HG02885 (cell line): ENCODE data around the gene TMCO2.

Source experiments
- ATAC-seq: cut with Tn5 transposase; IDR thresholded peaks from one replicate; pipeline ENCODE4 v1.9.1; 2021; ENCODE audit warnings: mild to moderate bottlenecking; ENCODE audit not compliant: unreplicated experiment, poor library complexity

TMCO2 gene

DNA sequence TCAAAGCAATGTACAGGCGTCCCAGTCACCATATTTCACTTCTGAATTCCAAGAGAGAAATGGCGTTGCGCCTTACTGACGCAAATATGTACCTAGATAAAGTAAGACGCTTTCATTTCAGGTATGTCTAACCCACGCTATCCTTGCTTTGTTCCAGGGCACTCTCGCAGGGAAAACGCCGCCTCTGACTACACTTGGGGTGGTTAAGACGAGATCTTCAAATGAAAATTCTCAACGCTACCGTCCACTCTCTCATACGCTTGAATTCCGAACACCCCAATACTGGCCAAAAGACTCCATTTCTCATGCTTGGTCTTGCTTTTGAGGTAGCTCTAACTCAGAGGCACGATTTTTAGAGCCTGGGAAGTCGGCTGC, 9.6 kb downstream of the TMCO2 start:
- no peak for ATAC-seq

DNA sequence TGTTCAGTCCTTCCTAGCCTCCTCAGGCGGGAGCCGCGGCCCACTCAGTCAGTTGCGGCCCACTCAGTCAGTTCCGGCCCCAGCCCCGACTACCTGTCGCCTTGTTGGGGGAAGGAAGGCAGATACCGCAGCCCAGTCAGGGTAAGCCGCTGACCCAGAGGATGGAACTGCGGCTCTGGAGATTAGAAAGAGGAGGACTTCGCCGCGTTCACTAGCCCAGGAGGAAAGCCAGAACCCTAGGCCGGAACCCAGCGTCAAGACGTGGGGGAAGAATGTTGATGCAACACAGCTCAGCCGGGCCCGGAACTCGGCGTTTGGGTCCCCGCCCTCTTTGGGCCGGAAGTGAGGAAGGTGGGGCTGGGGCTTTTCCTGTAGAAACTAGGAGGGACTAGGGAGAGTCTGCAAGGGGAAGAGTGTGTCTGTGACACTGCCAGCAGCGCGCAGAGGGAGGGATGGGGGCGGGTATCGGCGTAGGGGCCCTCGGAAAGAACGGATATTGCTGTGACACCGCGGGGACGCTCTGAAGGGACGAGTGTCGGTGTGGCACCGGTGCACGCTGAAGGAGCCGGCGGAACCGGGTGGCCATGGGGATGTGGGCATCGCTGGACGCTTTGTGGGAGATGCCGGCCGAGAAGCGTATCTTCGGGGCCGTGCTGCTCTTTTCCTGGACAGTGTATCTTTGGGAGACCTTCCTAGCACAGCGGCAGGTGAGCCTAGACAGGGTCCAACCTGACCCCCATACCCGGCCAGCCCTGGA, 10.1 kb downstream of the TMCO2 start, which contains the start of gene ZMPSTE24:
TSS of gene ZMPSTE24 (plus strand) at position 549 of the 757 bp plus-strand sequence. CDS start at position 585, 36 bp downstream.
- ATAC-seq, result peak; percentile 93

DNA sequence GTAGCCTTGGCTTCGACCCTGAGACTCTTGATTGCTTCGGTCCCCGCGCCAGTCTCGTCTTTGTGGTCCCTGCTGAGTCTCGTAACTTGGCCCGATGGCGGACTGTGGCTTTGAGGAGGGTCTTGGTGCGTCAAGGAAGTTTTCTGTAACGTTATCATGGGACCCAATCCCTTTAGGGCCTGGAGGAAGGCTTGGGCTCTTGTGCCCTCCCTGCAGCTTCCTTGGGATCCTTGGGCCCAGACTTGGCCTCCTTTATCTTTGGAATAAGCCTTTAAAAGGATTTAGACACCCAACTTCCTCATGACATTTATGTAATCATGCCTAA, 10.7 kb downstream of the TMCO2 start:
- ATAC-seq, result no peak

DNA sequence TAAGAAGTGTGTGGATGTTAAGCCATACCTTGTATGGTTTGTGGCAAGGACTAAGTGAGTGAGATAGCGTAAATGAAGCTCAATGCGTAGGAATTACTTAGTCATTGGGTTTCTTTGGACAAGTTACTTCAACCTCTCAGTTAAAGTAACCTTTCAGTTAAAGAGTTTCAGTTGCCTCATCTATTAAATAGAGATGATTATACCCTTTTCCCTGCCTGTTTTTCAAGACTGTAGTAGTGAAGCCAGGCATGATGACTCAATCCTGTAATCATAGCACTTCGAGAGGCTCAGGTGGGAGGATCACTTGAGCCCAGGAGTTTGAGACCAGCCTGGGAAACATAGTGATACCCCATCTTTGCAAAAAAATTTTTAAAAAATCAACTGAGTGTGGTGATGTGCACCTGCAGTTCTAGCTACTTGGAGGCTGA, 16.6 kb downstream of the TMCO2 start:
- ATAC-seq, result no peak

DNA sequence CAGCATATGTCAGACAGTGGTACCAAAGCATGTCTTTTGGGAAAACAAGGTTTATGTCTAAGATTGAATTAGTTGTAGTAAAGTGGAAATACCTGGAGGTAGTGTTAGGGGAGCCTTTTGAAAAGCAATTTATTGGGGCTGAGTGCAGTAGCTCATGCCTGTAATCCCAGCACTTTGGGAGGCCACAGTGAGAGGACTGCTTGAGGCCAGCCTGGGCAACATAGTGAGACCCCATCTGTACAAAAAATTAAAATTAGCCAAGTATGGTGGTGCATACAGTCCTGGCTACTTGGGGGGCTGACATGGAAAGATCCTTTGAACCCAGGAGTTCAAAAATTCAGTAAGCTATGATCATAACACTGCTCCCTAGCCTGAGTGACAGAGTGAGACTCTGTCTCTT, 17.6 kb downstream of the TMCO2 start:
- ATAC-seq, result no peak

DNA sequence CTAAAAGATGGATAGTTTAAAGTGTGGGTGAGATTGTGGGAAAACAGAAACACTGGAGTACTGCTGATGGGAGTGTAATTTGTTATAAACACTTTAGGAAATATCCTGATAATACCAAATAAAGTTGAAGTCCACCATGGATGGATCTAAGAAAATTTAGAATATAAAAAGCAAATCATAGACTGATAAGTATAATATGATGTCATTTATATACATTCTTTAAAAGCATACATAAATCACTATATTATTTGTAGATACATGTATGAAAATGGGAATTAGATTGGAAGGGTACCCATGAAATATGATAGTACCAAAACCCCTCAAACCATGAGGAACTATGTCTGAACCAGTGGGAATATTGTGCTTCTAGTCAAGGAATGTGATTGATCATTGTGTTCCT, 18.2 kb downstream of the TMCO2 start:
- ATAC-seq, result no peak

DNA sequence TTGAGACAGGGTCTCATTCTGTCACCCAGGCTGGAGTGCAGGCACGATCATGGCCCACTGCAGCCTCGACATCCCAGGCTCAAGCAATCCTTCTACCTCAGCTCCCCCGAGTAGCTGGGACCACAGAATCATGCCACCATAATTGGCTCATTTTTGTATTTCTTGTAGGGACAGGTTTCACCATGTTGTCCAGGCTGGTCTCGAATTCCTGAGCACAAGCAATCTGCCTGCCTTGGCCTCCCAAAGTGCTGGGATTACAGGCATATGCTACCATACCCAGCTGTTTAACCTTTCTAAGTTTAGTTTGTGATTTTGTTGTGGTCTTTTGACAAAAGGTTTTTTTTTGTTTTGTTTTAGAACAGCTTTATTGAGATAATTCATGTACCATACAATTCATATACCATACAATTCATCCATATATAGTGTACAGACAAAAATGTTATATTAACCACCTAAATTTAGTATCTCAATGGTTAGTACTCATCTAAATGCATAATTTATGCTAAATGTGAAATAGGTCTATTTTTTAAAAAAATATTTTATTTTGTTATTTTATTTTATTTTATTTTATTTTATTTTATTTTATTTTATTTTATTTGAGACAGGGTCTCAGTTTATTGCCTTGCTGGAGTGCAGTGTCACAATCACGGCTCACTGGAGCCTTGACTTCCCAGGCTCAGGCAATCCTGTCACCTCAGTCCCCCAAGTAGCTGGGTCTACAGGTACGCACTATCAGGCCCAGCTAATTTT, 19.2 kb downstream of the TMCO2 start:
- ATAC-seq, result no peak

DNA sequence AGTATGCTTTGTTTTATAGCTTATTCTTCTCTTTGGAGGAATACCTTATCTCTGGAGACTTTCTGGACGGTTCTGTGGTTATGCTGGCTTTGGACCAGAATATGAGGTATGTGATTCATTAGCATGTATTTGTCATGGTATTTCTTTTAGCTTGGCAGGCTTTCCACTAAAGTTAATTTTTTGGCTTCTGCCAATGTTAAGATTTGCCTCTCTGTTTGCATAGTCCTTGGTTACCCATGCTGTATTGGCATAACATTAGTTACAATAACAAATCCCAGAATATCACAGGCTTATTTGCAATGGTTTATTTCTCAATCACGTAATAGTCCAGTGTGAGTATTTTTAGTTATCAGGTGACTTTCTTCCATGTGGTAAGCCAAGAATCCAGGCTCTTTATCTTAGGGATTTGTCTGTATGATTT, 20.0 kb downstream of the TMCO2 start:
- ATAC-seq, result no peak

DNA sequence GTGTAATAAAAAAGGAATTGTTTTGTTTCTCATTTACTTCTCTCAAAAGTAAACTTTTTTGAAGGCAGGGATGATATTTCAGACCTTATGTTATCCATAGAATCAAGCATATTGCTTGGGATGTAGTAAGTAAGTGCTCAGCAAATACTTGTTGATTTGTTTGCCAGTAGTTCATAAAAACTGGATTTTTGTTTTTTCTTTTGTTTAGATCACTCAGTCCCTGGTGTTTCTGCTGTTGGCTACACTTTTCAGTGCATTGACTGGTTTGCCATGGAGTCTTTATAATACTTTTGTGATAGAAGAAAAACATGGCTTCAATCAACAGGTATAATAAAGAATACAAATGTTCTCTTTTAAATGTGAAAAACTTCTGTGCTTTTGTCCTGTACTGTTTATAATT, 20.5 kb downstream of the TMCO2 start:
- no peak for ATAC-seq

DNA sequence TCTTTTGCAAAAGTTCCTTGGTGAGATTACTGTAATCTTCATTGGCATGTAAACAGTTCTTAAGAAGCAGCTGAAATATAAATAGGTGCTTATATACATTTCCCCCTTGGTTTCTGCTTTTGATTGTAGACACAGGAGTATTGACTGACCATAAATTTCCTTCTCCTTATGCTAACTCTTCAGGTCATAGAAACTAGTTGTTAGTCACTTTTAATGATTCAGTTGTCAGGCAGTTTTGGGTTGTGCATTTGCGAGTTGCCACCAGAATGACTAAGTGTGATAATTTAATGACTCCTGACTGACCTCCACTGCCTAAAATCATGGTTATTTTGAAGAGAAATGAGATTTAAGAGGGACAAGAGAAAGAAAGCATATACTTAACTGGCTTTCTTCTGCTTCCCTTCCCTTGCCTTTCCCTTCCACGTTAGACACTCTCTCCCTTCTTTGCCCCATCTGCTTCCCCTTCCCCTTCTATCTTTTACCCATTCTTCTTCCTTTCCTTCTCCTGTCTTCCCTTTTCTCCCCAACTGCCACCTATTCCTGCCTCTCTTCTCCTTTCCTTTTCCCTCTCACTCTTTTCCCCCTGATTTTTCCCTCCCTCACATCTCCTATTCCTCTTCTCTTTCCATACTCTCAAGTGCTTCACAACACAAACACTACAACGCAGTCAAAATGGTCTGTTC, 22.6 kb downstream of the TMCO2 start:
- ATAC-seq, result no peak

DNA sequence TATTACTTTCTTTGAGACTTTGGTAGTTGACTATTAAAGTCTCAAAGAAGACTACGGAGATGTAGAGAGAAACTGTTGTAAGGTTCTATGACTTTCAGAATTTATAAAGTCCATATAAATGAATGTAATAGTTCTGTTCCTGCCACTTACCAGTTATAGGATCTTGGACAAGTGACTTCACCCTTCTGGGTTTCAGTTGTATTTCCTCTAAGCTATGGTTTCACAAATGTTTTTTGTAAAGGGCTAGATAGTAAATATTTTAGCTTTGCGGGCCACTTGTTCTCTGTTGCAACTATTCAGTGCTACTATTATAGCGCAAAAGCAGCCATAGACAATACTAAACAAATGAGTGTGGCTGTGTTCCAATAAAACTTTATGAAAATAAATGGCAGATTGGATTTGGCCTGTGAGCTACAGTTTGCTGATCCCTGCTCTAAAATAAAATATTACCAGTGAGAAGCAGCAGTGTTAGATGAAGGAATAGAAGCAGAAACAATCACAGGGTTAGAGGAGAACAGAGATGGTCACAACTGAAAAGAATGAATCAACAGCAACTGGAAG, 25.0 kb downstream of the TMCO2 start:
- no peak for ATAC-seq

DNA sequence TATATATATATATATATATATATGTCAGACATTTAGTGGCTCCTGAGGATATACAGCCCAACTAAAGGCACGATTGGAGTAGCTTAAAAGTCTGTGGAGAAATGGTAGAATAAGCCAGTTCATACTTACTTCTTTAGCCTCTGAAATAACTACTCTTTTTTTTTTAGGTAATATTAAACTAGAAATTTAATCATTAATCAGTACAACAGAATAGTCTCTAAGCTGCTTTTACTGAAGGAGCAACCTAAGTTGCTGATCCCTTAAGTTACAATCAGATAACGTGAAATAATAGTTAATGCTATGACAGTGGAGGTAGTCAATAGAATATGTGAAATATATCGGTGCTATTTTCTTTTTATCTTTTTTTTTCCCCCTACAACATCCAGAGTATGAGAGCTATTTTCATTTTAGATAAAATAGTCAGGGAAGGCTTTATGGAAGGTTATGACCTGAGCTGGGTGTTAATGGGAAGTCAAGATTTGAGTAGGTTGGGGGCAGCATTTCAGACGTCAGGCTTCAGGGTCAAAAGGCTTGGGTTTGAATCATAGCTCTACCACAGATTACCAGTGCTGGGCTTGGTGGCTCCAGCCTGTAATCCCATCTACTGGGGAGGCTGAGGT, 25.9 kb downstream of the TMCO2 start:
- ATAC-seq, result no peak

DNA sequence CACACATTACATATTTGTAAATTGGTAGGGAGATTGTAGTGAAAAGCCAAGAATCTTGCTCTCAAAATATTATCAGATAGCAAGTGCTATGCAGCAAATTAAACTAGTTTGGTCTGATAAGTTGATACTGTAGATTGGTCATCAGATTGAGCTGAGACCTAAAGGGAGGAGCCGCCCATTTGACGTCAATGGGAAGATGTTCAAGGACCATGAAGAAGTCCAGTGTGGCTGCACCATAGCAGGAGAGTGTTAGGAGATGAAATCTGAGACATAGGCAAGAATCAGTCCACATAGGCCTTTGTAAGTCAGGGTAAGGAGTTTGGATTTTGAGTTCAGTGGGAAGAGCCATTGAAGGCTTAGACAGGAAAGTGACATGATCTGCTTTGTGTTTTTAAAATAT, 26.6 kb downstream of the TMCO2 start:
- ATAC-seq, result no peak

DNA sequence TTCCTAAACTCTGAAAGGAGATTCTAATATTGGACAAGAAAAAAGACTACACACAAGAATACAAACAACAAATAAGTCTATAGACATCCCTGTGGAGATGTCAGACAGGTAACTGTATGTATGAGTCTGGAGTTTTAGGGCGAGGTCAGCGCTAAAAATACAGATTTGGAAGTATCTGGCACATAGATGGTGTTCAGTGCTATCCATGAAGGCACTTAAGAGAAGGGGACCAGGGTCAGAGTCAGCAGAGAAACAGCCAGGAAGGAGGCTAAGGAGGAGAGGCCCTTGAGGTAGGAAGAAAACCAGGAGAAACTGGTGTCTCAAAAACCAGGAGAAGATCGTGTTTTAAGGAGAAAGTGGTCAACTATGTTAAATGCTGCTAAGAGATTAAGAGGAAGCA, 28.4 kb downstream of the TMCO2 start:
- no peak for ATAC-seq

DNA sequence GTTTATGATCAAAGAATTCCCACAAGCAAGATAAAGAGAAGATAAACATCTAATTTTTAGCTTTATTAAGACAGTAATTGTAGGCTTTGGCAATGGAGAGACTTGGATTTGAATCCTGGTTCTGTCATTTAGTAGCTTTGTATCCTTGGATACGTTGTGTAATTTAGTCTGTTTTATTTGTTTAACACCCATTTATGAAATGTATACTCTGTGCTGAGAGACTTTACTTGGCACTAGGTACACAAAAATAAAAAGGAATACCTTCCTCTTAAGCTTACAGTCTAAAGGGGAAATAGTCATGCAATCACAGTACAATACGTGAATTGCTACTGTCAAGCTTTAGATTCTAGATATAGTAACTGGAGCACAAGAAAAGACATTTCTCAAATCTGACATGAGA, 34.1 kb downstream of the TMCO2 start:
- ATAC-seq, result no peak

DNA sequence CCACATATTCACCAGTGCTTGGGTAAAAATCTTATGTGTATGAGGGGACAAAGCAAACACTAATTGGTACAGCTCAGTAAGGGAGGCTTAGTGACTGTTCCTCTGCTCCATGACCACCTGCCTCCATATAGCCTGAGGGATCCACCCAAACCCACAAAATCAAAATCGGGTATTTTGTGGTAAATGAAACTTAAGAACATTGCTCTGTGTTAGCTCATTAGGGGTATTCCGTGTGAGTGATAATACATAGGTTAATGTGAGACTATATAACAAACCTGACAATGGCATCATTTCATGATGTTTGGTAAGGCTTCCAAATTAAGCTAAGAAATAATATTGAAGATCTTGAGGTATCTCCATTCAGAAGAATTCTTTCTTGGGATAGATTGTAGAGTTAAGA, 43.6 kb downstream of the TMCO2 start:
- no peak for ATAC-seq

DNA sequence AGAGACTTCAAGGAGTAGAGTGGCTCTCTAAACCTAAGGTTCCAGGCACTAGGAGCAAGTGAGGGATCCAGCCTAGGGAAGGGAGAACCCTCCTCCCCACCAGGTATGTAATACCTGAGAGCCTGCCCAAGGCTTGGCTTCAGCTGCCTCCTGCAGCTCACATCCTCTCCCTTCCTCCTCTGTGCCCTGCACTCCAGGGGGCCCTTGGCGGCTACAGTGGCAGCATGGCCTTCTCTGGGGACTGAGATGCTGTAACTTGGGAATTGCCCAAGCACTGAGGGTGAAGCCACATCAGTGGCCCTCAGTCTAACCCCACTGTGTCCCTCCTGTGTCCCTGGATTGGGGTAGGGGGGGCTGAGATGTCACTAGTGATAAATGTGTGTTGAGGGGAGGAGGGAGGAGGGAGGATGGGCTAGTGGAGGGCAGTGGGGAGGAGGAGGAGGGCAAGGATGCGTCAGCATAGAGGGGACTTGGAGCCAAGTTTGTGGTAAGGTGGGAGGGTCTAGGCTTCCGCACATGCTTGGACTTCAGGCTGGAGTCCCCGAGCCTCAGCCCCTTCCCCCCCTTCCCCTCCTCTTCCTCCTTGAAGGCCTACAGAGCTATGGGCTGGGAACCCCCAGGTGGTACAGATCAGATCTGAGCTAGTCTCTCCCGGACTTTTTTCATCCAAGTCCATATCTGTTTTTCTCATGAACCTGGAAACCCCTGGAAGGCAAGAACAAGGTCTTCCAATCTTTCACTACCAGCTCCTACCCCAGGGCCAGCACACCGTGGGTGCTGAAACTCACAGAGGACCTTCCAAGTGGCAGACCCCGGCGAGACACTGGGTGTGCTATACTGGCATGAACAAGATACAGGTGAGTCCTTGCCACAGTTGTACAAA, 51.9 kb downstream of the TMCO2 start:
- no peak for ATAC-seq

DNA sequence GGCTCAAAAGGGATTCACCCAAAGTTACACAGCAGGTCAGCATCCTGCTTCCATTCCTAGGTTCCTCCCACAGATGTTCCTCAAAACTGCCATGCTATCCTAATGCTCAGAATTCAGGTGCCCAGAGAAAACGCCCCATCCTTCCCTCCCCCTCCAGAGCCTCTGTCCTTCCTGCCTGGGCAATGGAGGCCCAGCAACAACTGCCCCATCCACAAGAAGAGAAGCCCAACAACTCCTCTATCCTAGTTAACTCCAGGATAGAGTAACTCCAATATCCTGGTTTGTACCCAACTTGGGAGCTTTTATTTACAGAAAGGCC, 52.5 kb downstream of the TMCO2 start:
- no peak for ATAC-seq

DNA sequence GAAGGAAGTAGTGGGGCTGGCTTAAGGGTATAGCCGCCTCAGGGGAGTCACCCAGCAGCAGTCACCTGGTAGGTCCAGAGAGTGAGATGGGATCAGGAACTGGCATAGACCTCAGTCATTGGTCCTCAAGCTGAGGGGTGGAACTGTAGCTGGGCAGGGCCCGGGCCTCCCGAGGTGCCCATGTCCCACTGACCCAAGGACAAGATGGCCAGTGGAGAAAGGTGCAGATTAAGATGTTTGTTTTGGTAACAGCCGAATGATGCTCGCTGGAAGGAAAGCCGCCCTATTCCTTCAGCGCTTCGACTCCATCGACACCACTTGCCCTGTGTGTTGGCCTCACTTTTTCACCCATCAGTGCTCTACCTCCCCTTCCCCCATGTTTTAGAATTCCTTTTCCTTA, 52.9 kb downstream of the TMCO2 start:
- no peak for ATAC-seq

DNA sequence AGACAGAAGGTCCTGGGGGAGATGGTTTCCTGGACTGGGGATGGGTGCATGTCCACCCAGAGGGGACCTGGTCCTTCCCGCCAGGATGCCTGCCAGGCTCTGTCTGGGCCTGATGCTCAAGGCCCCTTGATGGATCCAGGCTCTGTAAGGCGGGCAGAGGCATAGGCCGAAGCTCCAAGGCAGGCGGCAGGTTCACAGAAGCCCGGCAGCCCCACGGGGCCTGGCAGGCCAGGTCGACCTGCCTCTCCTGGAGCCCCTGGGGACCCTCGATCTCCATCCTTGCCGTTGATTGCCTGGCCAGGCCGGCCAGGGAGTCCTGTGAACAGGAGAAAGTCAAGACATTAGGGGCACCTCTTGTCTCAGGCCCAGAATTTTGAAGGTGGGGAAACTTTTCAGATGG, 53.3 kb downstream of the TMCO2 start:
- ATAC-seq, result no peak
